Measurements from ENCODE around the gene LTB.
A peak's percentile ranks its signal among the peaks of the same experiment; 100 is the strongest.

The LTB gene

DNA sequence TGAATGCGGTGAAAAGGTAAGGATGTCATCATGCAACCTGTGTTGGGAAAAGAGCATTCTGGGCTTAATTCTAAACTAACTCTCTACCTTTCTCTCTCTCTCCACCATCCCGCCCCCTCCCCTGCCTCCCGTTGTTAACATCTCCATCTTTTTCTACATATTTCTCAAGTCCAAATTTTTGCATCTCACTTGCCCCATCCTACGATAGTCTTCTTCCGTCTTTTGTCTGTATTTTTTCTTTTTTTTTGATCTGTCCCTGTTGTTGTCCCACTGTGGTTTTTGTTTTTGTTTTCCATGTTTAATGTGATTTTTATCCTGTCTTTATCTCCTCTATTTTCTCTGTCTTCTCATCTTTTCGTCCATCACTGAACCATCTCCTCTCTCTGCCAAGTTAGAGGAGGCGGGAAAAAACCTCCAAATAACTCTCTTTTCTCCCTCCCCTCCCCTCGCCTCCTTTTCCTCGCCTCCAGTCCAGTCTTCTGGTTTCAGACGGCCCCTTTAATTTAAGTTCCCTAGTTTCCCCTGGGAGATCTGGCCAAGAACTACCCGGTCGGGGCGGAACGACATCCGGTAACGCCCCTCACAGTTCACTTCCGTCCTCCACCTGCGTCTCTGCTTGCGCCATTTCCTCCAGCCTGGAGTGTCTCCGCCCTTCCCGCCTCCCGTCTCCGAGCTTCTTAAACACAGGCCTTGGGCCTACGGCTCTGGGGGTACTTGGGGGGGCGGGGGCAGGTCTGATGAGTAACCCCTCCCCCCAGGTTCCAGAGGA, 35.1 kb downstream of the LTB start, which contains the start of gene NFKBIL1:
NFKBIL1 (plus strand) TSS at position 651 of the 769 bp plus-strand sequence; CDS start at position 738, 87 bp downstream.
- peak; percentile 92 for DNase-seq

DNA sequence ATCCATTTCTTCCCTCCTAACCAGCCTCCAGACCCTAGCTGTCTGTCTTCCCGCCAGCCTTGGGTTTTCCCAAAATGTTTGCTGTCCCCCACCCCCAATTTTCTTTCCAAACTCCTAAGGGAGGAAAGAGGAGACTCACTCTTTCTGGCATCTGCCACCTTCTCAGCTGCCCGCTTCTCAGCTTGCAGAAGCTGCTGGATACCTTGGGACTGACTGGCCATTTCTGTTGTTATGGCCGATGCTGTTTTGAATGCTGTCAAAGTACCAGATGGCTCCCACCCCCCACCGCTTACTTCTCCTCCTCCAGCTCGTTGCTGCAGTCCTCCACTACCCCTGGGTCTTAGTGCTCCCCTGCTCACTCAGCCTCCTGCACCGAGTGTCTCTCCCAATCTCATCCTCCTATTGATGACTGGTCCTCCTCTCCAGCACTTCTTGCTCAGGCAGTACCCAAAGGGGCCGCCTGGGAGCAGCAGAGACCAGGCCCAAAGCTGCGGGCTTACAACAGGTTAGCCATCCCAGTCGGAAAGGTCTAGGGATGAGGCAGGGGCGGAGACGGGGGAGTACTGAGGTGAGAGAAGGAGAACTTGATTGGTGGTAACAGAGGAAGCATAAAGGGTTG, 35.8 kb downstream of the LTB start, which contains the start of gene ATP6V1G2:
ATP6V1G2 (minus strand) TSS at position 270 of the 619 bp plus-strand sequence; CDS start at position 221, 49 bp downstream.
- peak; percentile 89 for DNase-seq

DNA sequence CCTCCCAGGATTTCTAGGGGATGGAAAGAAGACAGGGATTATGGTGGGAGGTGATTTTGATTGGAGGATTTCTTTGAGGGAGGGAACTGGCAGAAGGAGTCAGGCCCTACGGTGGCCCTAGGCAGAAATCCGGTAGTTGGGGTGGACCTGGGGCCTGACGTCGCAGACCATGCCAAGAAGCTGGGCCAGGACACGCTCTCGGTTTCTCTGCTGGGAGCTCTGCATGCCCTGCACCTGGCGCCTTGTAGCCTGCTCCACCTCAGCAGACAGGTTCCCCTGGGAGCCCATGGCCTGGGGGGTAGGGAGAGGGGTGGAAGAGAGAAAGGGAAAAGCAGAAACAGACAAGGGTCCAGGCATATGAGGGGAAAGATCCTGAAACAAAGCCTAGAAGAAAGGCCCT, 36.9 kb downstream of the LTB start:
- DNase-seq: no peak

DNA sequence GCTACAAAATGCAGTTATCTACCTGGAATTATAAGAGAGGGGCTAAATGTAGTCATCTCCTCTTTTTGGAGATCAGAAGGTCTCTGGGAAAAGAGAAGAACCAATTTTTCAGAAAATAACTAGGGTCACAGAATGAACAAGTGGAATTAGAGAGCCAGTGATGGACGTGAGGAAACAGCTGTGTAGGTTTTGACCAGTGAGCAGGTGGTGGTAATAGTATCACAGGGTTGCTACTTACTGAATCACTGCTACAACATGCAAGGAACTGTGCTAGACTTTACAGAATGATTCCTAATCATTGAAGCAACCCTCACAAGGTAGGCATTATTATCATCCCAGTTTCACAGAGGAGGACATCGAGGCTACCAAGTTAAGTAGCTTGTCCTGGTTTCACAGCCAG, 37.5 kb downstream of the LTB start:
- DNase-seq: no peak

GRCh38 chr6:31543639-31544038, 38.6 kb downstream of the LTB start:
- no peak for DNase-seq

GRCh38 chr6:31541658-31542521, 40.3 kb downstream of the LTB start, which contains the start of gene DDX39B:
Gene DDX39B (minus strand): TSS chr6:31542003. CDS start chr6:31540532, 1,471 bp downstream.
- peak; percentile 85 for DNase-seq

DNA sequence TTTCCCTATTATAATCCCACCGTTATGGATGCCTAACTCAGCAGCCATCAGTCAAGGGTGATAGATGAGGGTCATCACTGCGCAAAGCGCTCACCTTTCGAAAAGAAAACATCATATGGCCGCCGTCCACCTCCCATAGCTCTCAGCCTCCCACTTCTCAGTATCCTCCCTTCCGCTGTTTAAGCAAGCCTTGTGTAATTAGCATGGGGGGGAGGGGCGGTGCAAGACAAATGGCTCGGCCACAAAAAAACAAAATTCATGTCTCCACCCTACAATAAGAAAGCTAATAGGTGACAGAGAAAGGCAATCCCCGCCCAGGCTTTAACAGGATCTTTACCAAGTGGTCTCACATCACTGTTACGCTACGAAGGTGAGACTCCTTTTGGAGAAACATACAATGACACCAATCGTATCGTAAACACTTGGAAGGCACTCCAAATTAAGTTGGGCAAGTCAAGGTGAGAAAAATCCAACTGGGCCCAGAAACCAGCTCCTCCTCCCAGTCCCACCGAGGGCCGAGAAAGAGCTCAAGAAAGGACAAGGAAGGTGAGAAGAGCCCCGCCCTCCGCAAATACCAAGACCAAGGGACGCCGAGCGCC, 41.1 kb downstream of the LTB start:
- DNase-seq: no peak

GRCh38 chr6:31540640-31541039, 41.6 kb downstream of the LTB start:
- DNase-seq: no peak

- no peak for DNase-seq
These were observed 43.3 kb downstream of the LTB start for GRCh38 chr6:31538805-31539400.

GRCh38 chr6:31535538-31536324, 46.5 kb downstream of the LTB start:
- DNase-seq: no peak

DNA sequence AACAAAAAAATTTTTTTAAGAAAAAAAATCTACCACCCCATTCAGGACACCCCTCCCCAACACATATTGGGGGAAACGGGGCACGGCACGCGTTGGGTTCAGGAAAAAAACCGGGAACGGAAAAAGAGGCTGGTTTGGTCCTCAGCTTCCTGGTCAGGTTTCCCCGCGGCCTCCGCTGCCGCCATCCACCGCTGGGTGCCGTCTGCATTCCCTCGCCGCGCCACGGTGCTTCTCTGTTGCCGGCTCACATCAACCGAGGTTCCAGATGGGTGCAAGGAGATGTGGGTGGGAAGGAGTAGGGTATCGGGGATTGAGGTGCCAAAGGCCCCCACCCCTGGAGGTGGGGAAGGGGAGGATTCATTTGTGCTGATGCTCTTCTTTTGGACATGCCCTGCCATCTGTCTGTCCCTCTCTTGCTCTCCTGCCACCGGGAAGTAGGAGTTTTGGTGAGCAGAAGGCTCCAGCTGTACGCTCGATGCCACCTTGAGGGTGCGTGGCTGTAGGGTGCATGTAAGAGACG, 47.6 kb downstream of the LTB start:
- DNase-seq: no peak

DNA sequence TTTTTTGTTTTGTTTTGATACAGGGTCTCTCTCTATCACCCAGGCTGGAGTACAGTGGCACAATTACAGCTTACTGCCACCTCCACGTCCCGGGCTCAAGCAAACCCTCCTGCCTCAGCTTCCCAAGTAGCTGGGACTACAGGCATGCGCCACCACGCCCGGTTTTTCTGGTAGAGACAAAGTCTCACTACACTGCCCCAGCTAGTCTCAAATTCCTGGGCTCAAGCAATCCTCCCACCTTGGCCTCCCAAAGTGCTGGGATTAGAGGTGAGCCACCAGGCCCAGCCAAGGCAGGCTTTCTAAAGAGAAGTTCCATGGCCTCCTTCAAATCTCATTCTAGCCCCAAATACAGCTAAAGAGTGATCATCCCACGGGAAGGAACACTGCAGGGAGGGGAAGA, 48.2 kb downstream of the LTB start:
- no peak for DNase-seq

GRCh38 chr6:31533455-31533841, 48.8 kb downstream of the LTB start:
- no peak for DNase-seq

- no peak for DNase-seq
These were observed 49.4 kb downstream of the LTB start for GRCh38 chr6:31532644-31533454.

DNA sequence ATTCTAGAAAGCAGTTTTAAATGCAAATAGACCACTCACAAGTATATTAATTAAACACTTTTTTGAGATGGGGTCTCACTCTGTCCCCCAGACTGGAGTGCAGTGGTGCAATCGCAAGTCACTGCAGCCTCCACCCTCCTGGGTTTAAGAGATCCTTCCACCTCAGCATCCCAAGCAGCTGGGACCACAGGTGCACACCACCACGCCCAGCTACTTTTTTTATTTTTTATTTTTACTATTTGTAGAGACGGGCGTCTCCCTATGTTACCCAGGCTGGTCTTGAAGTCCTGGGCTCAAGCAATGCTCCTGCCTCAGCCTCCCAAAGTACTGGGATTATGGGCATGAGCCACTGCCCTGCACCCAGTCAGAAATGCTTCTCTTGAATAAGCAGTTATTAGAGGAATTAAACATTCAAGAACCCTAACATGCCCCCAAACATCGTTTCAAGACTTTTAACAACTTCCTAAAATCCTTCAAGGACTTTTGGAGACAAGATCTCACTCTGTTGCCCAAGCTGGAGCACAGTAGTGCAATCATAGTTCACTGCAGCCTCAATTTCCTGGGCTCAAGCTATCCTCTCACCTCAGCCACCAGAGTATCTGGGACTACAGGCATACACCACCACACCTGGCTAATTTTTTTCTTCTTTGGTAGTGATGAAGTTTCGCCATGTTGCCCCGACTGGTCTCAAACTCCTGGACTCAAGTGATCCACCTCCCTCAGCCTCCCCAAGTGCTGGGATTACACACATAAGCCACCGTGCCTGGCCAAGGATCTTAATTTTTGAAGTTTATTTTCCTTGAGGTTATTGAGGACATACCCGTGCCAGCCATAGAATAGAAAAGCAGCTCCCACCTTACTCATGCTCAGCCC, 50.2 kb downstream of the LTB start:
- no peak for DNase-seq

GRCh38 chr6:31531162-31531561, 51.1 kb downstream of the LTB start:
- DNase-seq: no peak

GRCh38 chr6:31530659-31531058, 51.6 kb downstream of the LTB start:
- DNase-seq: no peak
